ENCODE results near the gene NOD1. TPM values are rescaled to one million over a fixed set of nuclear protein-coding genes. Genes with fewer than 3 reads are reported as not detected.
"Not testable (repeated sequence)": the region's sequence is repeated elsewhere in the genome, so short reads cannot be mapped to it uniquely, and the experiment has no call there.

NOD1 gene
- polyA plus RNA-seq, 10 donors: 11.0 to 19.6 (median 13.4) TPM

DNA sequence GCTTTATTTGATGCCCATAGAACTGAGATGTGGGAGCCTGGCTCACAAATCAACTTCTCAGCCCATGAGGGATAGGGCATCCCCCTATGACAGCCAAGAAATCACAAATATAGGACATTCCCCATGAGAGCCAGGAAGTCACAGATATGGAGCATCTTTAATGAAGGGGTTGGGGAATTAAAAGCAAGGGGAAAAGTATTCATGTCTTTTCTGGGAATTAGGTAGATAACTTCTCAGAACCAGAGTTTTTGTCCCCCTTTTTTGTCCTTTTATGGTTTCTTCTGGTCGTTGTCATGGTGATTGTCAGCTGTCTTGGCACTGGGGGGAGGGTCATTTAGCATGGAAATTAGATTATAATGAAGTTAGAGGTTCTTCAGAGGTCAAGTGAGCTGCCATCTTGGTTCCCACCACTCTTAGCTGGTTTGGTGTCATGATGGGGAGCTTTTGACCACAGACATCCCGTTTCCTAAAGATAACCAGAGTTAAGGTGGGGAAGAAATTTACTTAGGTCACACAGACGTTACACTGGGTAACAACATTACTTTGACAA, 56.9 kb downstream of the NOD1 start:
- DNase-seq: no peak

DNA sequence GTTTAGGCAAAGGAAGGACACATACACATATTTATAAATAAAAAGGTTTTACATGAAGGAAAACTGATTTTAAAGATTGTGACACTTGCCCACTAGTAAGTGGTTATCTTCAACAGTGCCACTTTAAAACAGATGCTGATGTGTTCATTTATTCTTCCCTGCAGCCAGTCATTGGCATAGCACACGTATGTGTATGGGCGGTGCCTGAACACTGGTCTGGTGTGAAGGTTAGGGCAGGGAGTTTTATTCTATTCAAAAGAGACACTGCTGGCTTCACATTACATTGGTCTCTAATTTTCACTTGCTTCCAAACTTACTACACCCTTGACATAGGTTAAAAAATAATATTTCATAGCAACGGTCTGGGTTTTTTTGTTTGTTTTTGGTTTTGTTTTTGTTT, 57.9 kb downstream of the NOD1 start:
- no peak for DNase-seq

- DNase-seq: not testable (repeated sequence)
Measured at GRCh38 chr7:30420080-30420479, 58.5 kb downstream of the NOD1 start.

GRCh38 chr7:30413864-30414263, 64.7 kb downstream of the NOD1 start:
- DNase-seq: no peak

DNA sequence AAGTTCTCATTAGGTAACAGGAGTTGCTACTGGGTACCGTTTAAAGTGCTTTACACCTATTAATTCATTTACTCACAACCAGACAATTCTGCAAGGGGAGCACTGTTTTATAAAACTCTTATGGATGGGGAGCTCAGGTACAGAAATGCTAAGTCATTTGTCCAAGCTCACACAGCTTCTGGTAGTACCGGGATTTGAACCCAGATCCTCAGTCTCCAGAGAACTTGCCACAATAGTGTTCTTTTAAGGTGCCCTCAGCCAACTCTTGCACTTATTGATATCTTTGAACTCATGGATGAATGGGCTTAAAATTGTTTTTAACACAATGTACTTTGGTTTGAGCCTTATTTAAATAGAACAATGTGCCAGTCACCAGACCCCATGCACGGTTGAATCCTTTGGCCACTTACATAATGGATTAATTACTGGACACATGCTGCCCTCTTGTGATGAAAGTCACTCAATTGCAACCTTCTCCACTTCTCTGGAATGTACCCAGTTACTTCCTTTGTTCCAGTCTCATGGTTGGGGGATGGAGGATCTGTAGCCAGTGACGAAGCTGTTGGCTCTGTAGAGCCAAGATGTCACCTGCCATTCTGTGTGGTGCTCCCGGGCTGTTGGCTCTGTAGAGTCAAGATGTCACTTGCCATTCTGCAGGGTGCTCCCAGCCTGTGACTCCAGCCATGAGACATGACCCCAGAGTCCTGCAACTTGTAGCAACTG, 65.6 kb downstream of the NOD1 start:
- DNase-seq: peak; percentile 34 to 65 (median 61)

DNA sequence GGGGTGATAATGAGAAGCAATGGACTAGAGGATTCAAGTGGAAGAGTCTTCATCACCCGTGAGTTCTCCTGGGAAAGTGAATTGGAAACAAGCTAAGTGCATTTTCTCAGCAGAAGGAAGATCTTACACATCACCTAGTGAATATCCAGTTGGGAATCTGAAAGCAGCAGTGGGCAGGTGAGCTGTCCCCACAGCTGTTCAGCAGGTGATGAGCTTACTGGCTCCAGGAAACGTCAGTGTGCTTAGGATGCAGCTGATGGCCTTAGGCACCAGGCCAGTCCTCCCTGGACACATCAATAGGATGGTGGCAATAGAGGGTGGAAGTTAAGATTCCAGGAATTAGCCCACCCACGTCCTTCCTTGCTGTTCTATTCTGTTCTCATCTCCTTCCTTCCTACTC, 66.7 kb downstream of the NOD1 start:
- no peak for DNase-seq

DNA sequence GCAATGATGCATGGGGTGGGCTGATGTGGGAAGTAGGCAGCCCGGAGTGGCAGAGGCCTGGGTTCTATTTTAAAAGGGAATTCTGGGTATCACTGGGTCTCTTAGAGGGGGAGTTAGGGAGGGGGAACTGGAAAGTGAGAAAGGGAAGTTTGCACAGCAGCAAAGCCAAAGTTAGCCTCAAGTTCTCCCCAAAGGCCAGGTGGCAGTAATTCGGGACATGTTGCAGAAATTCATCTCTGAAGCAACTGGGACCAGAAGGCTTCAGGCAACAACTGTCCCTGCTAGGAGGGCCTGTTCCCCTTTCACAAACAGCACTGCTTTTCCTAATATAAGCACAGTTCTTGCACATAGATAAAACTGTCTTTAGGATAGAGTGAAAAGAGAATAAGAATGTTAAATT, 67.4 kb downstream of the NOD1 start:
- DNase-seq: no peak

DNA sequence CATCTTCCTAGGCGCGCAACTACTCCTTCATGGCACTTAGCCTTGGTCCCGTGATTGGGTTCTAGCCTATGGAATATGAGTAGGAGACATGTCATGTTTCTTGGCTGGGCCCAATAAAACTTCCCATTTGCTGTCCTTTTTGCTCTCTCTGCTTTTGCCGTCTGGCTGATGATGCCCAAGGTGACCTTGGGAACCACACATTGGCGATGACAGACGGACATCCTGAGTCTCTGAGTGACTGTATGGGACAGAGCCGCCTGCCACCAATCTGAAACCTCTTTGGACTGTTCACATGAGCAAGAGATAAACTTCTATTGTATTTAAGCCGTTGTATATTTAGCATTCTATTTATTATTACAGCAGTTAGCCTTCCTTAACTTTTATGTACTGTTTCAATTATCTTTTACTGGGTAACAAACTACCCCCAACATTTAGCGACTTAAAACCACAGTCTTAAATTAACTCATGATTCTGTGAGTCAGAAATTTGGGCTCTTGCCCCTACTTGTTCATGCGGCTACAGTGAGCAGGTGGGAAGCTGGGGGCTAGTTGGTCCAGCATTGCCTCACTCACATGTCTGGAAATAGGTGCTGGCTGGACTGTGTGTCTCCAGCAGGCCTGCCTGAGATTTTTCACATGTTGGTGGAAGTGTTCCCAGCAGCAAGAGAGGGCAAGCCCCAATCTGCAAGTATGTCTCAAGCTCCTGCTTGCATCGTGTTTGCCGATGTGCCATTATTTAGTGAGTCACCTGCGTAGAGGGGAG, 71.7 kb downstream of the NOD1 start:
- no peak for DNase-seq

GRCh38 chr7:30405179-30405578, 73.4 kb downstream of the NOD1 start:
- no peak for DNase-seq

GRCh38 chr7:30403477-30403876, 75.1 kb downstream of the NOD1 start:
- DNase-seq: no peak

DNA sequence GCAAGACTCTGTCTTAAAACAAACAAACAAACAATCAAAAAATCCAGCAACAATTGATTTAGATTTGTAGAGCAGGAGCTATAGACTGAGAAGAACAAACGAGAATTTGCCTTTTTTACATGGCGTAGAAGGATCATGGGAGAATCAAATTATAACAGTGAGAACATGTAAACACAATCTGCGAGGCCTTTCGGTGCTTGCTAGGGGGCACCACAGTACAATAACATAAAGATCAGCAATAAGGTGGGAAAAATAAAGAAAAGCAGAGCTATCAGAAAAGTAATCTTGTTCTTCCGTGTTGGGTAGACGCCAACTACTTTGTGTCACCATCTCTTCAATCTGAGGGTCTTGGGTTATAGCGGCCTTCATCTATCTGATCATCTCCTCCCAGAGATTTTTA, 82.2 kb downstream of the NOD1 start:
- peak; percentile 9 to 51 (median 34) for DNase-seq

GRCh38 chr7:30395676-30396075, 82.9 kb downstream of the NOD1 start:
- no peak for DNase-seq

DNA sequence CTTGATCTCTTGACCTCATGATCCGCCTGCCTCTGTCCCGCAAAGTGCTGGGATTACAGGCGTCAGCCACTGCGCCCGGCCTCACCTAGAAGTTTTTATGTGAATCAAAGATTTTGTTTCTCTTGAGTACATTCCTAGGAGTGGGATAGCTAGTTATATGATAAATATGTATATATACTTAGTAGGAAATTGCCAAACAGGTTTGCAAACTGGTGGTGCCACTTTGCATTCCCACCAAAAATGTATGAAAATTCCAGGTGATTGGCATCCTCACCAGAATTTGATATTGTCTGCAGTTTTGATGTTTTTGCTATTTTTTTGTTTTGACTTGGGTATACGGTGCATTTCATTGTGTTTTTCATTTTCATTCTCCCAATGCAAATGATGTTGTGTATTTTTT, 86.8 kb downstream of the NOD1 start:
- DNase-seq: no peak

- DNase-seq: no peak
Measured at GRCh38 chr7:30390736-30391636, 87.6 kb downstream of the NOD1 start.

GRCh38 chr7:30389791-30390190, 88.8 kb downstream of the NOD1 start:
- no peak for DNase-seq

- DNase-seq: no peak
Measured at GRCh38 chr7:30382607-30383006, 96.0 kb downstream of the NOD1 start.

DNA sequence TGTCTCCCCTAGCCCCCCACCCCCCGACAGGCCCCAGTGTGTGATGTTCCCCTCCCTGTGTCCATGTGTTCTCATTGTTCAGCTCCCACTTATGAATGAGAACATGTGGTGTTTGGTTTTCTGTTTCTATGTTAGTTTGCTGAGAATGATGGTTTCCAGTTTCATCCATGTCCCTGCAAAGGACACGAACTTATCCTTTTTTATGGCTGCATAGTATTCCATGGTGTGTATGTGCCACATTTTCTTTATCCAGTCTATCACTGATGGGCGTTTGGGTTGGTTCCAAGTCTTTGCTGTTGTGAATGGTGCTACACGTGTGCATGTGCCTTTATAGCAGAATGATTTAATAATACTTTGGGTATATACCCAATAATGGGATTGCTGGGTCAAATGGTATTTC, 97.8 kb downstream of the NOD1 start:
- DNase-seq: not testable (repeated sequence)

GRCh38 chr7:30380294-30380693, 98.3 kb downstream of the NOD1 start:
- no peak for DNase-seq

DNA sequence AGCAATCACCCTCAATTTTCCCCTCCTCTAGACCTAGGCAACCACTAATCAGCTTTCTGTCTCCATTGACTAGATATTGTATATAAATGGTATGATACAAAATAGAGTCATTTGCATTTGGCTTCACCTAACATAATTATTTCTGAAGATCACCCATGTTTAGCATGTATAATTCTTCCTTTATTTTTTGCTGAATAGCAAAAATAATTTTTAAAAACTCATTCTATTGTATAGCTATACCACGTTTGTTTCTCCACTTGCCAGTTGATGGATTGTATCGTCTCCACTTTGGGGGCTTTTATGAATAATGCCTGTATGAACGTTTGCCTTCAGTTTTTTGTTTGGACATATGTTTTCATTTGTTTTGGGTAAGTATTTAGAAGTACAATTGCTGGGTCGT, 98.8 kb downstream of the NOD1 start:
- no peak for DNase-seq

DNA sequence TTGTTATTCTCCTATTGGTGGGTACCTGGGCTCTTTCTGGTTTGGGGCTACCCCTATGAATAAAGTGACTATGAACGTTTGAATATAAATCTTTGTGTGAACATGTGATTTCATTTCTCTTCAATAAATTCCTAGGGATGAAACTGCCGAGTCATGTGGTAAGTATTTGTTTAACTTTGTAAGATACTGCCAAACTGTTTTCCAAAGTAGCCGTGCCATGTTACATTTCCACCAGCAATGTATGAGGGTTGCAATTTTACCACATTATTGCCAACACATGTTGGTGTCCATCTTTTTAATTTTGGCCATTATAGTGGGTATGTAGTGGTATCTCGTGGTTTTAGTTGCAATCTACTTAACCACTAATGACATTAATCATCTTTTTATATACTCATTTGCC, 99.5 kb downstream of the NOD1 start:
- DNase-seq: no peak

- no peak for DNase-seq
Measured at GRCh38 chr7:30378275-30378674, 100.3 kb downstream of the NOD1 start.
